Myocyte (in vitro differentiated cells): ENCODE measurements around the gene ACSL3. TPM values are rescaled to one million over a fixed set of nuclear protein-coding genes. Genes with fewer than 3 reads are reported as not detected.
A peak's percentile ranks its signal among the peaks of the same experiment; 100 is the strongest.
"Not testable (repeated sequence)": the region's sequence is repeated elsewhere in the genome, so short reads cannot be mapped to it uniquely, and the experiment has no call there.

Experiments used
- DNase-seq: peaks from one replicate; pipeline ENCODE4 v3.0.0-alpha.2; 2012; ENCODE audit warnings: low read depth
- polyA plus RNA-seq: library from polyadenylated mRNA; unstranded; fragments of >200 nt; gene quantifications from one replicate; pipeline ENCODE4 v1.2.1, GENCODE V29; 2012; ENCODE audit warnings: missing spikeins
- total RNA-seq: library from RNA; depleted of rRNA; stranded (reverse); fragments of >200 nt; gene quantifications from 2 replicates; pipeline ENCODE4 v1.2.3, GENCODE V29; 2014

The ACSL3 gene
- 373 and 499 TPM in 2 replicates for total RNA-seq
- polyA plus RNA-seq: 108 TPM

DNA sequence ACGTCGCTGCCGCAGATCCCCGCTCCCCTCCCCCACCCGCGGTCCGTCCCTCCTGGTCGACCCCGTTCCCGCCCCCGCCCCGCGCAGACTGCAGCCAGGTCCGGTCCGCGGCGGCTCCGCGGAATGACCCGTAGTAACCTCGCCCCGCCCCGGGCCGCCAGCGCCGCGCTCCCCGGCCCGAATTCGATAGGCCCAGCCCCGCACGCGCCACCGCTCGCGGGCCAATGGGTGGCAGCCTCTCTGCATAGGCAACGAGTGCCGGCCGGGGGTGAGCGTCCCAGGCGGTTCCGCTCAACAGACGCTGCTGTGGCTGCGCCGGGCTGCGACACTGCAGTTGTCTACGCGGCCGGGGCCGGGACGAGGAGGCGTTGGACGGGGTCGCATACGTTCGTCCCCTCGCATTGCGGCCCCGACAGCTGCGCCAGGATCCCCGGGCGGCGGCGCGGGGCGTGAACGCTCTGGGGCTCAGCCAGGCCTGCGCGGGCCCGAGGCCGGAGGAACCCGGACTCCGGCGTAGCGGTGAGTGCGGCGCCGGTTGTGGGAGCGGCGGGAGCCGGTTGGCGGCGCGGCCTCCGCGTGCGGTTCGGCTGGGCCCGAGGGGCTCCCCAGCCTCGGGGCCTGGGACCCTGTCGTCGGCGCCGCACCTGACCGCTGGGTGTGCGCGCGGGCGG lies at the start of gene ACSL3:
ACSL3 (plus strand) TSS at position 297 of the 671 bp plus-strand sequence. CDS start 47,737 bp downstream, outside the sequence.
- peak; percentile 98 for DNase-seq

DNA sequence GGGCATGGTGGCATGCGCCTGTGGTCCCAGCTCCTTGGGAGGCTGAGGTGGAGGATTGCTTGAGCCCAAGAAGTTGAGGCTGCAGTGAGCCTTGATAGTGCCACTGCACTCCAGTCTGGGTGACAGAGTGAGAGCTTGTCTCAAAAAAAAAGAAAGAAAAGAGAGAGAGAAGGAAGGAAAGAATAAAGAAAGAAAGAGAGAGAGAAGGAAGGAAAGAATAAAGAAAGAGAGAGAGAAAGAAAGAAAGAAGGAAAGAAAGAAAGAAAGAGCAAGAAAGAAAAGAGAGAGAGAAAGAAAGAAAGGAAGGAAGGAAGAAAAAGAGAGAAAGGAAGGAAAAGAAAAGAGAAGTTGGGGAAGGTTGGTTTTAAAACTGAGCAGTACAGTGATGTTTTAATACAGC lies 49.0 kb upstream of the ACSL3 start:
- no peak for DNase-seq

DNA sequence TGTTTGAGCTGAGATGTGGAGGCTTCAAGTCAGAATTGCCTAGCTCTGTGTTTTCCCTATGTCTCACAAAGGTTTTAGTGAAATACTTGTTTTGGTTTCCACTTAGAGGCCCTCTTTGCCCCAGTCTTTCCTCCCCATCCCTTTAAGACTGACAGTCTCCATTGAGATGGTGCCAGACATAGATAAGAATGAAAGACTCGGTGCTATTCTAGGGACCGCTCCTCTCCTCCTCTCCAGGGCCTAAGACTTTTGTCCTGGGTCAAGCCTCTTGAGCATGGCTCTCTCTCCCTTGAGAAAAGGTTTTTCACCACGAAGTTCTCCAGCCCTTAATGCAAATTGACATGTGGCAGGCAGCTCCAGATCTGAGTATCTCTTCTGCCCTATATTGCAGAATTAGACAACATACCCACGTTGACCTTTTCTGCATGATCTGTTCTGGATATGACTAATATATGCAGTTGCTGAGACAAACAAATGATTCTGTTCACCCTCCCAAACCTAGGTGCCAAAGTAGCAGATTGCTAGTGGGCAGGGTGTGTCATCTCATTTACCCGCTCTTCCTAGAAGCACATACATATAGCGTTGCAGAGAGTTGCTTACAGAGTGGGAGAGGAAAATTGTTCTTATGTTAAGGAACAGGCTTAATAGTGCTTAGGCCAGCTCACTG lies 47.5 kb upstream of the ACSL3 start:
- DNase-seq: no peak

DNA sequence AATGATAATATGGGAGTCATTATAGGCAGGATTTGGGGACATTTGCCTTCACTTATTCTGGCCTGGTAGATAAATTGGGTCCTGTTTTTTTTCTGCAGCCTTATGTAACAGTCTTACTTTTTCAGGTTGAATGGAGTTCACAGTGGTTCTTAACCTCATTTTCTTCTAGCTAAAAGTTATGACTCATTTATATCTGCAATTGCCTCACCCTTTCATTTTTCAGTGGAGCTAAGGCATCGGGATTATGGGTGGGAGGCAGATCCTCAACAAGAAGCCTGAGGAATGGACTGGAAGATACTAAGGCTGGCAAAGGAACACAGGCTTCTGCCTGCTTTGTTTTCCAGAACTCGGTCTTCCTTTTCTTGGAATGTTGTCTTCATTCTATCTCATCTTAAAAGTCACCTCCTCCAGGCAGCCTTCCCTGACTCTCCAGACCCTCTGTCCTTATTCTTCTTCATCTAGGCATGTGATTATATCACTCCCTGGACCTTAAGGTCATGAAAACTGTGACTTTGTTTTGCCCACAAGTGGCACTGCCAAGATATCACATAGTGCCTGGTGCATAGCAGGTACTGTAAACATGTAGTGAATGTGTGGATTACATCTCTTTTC lies 41.0 kb upstream of the ACSL3 start:
- no peak for DNase-seq

DNA sequence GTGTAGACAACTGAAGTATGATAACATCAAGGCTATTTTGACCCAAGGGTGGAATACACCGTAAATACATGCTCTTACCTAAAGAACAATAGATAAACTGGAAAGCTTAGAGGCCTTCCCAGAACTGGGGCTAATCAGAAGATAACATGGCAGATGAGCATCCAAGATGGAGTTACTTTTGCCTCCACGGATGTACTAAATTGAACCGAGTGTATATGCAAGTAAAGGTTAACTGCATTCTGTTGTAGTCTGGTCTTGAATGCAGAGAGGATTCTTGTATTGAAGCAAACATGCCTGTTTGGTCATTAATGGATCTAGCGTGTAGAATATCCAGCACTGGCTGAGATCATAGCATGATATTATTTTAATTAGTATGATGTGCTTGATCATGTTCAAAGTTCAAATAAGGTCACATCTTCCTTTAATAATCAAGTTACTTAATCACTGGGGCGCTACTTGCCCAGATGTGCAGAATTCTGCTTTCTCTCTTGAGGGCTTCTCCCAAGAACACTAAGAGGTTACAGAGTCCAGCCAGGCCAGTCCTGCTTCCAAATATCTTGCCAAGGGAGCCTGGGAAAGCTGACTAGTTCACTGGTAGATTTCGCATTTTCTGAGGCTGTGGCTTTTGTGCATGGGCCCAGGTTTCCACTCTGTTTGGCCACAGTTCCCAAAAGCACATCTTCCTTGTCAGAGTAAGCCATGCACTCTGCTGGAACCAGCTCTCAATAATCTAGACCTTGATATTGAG lies 37.5 kb upstream of the ACSL3 start:
- DNase-seq: no peak

DNA sequence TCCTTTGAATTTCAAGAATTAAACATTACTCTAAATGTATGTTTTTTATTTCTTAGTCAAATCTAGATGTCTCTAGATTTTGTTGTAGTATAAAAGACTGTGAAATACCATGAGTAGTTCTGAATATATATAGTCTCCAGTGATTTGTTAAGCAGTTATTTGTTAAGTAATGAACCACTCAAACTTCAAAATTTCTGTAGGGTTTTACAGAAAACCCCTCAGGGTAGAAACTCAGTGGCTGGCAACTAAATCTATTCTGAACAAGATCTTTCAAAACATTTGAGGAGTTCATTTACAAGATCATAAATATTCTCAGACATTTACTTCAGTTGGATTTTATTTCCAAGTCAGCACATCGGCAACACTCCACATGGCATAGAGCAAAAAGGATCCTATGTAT lies 35.8 kb upstream of the ACSL3 start:
- no peak for DNase-seq

DNA sequence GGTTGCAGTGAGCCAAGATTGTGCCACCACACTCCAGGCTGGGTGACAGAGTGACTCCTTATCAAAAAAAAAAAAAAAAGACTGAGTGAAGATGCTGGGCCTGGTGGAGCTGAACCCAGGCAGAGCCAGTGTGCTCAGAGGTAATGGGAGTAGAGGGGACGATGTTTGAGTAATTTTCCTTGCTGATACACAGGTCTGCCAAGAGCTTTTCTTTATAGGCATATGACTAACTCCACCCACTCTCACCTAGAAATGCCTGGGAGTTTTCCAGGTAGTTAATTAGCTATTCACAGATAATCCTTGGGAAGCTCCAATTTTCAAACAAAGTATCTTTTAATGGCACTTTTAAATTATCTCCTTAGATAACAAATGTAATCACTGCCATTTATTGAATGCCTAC lies 33.4 kb upstream of the ACSL3 start:
- DNase-seq: no peak

DNA sequence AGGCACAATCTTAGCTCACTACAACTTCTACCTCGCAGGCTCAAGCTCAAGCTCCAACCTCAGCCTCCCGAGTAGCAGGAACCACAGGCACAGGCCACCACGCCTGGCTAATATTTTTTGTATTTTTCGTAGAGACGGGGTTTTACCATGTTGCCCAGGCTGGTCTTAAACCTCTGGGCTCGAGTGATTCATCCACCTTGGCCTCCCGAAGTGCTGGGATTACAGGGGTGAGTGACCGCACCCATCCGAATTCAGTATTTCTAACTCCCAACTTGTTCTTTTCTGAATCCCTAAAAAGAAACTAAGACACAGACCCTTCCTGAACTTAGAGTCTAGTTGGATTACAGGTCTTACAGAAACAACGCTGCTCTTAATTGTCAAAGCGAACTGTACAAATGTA lies 32.3 kb upstream of the ACSL3 start:
- DNase-seq: no peak

DNA sequence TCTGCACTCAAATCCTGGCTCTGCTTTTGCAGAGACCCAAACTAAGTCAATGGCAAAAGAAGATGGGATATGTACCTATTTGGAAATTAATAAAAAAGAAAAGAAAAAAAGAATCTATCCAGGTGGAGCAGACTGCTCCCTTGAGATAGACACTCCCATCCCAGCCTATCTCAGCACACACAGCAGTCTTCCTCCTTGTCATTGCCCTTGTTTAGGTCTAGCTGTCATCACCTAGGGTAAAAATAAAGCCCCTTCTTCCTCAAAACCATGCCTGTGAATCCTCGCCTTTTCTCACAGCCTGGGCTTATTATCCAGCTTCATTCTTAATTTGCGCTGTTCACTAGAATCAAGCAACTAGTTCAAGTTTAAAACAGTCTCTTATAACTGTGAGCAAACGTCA lies 30.7 kb upstream of the ACSL3 start:
- DNase-seq: no peak

DNA sequence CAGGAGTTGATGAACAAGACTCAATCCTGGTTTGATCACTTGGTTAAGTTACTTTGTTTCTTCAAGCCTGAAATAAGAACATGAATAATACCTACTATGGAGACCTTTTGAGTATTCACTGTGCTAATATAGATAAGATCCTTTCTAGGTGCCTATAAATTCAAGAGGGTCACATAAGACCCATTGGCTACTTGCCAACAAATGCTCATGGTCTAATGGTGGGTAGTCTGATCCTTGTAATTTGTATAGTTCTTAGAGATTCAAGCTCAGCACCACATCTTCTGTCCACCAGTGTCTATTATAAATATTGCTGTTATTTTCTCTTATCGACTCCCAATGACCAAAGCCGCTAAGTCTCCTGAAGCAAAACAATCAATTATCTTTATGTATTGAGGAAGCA lies 27.4 kb upstream of the ACSL3 start:
- DNase-seq: no peak

DNA sequence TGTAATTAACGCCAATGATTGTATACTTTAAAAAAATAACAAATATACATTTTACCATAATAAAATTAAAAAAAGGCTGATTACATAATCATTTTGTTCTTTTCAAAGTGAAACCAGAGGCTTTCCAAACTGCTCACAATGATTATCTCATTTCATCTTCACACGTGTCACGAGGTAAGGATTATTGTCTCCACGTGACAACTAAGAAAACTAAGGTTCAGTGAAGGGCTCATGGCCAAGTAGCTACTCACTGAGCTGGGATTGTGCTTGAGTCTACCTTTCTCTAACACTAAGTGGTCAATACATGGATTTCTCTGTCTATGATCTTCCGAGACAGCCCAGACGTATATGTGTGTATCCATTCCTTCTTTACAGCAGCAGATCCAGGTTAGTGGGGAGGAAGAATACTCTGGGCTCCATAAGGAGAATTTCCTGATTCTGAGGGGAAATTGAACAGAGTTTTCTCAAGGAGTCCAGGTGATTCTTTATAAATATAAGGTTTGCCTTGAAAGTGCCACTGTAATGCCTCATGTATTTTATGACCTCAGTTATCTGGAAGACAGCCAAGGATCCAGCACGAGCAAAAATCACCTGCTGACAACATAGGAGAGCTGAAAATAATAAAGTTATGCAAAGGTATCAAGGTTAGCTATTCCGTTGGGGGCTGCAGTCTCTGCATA lies 25.6 kb upstream of the ACSL3 start:
- DNase-seq: no peak

DNA sequence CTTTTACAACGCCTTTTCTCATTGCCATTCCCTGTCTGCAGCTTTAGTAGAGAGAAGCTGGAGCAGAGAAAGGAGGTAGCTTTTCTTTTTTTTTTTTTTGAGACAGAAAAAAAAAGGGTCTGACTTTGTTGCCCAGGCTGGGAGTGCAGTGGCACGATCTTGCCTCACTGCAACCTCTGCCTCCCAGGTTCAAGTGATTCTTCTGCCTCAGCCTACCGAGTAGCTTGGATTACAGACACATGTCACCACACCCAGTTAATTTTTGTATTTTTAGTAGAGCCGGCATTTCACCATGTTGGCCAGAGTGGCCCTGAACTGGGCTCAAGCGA lies 25.0 kb upstream of the ACSL3 start:
- DNase-seq: no peak

DNA sequence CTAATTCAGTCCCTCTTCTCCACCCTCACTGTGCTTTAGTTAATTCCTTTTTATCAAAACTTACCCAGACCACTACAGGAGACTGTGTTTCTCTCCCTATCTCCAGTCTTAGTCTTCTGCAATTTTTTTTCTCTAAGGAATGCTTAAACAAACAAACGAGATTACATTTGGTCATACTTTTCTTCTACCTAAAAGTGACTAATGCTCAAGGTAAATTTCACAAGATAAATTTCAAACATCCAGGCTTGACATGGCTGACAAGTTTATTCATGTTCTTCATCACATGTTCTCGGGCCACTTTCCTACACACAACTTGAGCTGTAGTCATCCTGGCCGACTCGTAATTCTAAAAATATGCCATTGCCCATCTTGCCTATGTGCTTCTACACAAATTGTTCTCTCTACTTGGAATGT lies 23.2 kb upstream of the ACSL3 start:
- DNase-seq: peak; percentile 47

DNA sequence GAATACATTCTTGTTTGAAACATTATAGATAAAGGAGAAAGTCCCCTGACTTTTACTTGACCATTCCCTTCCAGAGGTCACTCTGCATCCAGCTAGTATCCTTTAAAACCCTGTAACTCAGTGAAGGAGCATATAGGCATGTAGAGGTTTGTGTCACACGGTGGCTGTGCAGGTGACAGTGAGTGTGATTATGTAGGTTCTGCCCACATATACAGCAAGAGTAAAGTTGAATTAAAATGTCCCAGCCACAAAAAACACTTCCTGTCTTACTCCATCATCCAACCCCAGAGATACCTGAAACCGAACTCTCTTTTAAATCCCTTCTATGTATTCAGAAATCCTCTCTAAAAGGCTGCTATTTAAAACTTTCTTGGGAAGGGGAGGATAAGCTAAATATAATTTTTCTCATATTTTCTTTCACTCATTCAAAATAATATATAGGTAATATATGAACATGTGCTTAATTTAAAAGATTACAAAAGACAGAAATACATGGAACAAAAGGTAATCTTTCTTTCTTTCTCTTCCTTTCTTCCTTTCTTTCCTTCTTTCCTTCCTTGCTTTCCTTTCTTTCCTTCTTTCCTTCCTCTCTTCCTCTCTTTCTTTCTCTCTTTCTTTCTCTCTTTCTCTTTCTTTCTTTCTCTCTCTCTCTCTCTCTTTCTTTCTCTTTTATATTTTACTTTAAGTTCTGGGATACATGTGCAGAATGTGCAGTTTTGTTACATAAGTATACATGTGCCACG lies 20.6 kb upstream of the ACSL3 start:
- DNase-seq: no peak

DNA sequence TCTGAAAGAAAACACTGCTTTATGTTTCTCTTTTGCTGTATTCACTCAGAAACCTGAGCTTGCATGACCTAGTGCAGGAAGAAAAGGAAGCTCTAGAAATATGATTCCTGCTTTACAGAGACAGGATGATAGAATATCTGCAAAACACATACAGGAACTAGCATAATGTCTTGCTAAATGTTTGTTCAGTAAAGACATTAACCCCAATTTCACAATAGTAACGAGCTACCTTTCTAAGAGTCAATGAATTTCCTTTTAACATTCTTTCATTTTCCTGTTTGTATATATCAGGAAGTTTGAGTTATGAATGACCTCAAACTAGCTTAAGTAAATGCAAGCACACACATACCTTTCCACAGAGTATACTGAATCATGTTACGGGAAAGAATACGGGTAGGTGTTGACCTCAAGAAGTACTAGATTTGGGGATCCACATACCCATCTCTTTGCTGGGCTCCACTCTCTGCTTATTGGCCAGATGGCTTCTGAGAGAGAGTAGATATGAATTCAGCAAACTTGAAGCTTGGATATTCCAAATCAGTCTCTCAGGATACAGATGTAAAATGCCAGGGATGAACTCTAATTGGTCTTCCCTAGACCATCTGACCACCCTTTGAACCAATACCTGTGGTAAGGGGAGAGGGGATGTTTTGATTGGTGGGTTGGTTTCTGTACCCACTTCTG lies 18.2 kb upstream of the ACSL3 start:
- DNase-seq: peak; percentile 23

DNA sequence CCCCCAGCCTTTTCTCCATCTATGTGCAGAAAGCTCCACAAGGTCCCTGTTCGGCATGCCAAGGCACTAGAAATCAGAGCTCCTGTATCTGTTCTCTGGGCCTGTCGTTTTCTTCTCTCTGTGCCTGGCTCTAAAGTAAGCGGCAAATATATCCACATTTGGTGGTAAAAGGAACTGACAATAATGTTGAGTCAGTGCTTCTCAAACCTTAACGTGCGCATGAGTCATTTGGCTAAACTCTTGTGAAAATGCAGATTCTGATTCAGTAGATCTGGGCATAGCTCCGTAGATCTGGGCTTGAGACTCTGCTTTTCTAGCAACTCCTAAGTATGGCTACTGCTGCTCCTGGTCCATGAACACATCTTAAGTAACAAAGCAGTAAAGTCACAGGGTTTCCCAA lies 16.5 kb upstream of the ACSL3 start:
- peak; percentile 74 for DNase-seq

DNA sequence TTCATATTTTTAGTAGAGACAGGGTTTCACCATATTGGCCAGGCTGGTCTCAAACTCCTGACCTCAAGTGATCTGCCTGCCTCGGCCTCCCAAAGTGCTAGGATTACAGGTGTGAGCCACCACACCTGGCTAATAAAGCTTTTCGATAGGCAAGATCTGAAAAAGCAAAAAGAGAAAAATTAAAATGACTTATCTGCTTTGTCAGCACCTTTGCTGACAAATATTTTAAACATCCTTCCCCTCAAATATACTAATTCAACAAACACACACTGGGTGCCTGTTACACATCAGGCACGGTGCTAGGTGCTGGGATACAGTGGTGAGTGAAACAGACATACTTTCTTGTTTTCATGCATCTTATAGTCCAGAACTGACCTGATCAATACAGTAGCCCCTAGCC lies 15.5 kb upstream of the ACSL3 start:
- not testable (repeated sequence) for DNase-seq

DNA sequence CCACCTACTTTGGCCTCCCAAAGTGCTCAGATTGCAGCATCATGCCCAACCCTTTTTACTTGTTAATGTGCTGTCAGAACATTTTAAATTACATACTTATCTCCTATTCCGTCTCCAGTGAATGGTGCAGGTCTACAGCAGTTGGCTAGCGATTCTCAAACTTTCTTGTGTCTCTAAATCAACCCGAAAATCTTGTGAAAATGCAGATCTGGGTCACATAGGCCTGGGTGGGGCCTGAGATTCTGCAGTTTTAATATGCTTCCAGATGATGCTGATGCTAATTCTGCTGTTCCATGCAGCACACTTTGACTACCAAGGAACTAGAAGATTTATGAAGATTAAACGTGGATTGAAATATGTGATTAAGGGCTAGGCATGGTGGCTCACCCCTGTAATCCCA lies 14.8 kb upstream of the ACSL3 start:
- DNase-seq: no peak

DNA sequence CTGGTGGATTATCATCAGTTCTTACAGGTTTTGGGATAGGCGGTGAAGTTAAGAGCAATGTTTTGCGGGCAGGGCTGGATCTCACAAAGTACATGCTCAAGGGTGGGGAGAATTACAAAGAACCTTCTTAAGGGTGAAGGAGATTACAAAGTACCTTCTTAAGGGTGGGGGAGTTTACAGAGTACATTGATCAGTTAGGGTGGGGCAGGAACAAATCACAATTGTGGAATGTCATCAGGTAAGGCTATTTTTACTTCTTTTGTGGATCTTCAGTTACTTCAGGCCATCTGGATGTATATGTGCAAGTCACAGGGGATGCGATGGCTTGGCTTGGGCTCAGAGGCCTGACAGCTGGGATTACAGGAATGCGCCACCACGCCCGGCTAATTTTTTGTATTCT lies 12.8 kb upstream of the ACSL3 start:
- DNase-seq: not testable (repeated sequence)

DNA sequence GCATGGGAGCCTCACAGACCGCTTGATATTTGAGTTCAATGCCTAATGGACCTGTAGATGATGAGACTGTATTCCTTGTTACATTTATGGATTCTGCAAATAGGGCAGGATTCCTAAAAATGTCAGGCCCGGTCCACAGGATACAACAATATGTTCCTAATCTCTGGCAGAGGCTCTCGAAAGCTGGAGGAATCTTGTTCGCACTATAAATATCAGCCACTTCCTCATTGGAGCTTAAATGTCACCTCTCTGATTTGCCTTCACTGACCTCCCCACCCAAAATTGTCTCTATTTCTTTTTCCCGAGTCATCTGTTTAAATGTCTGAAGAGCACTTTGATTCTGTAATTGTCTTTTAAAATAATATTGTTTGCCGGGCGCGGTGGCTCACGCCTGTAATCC lies 12.0 kb upstream of the ACSL3 start:
- DNase-seq: no peak
